Measurements from ENCODE around the gene PRDM5. TPM values are rescaled to one million over a fixed set of nuclear protein-coding genes. Genes with fewer than 3 reads are reported as not detected.
A peak's percentile ranks its signal among the peaks of the same experiment; 100 is the strongest.

PRDM5 gene
- total and polyA plus RNA-seq, 2 donors from 2014 or later, result 2.6 to 9.1 TPM

GRCh38 chr4:120718979-120719566, 203.5 kb downstream of the PRDM5 start:
- Histone ChIP-seq H3K9me3 (ENCODE audit: control insufficient read depth in 2 of 3, insufficient read depth in 1 of 3, low read length in 3 of 3) (no peaks in the 10 kb centered on the region), H3K9ac (ENCODE audit: low read length in 3 of 3) (no peak overlapping the region), H3K27ac (ENCODE audit: low read depth in 2 of 2, low read length in 2 of 2) (no peak overlapping the region), H3K36me3 (ENCODE audit: control insufficient read depth in 2 of 3, insufficient read depth in 3 of 3, low read length in 3 of 3) (no peaks in the 10 kb centered on the region), H3K4me3 (ENCODE audit: low read length in 3 of 3) (no peak overlapping the region), H3K27me3 (ENCODE audit: control insufficient read depth, insufficient read depth, low read length) (no peaks in the 10 kb centered on the region), H3K4me1 (ENCODE audit: control insufficient read depth in 2 of 3, insufficient read depth in 2 of 3, low read depth in 1 of 3, low read length in 3 of 3) (no peaks in the 10 kb centered on the region)
- no peak for FAIRE-seq
- DNase-seq, result peak in 3 of 5 donors; percentile 21 to 54 (median 39)
- intact Hi-C loops (cut with DNase I), result no loop called here
- peak; percentile 27 for TF ChIP-seq CTCF (IDR thresholded peaks at IDR 0.05; ENCODE audit: borderline replicate concordance, extremely low read depth, insufficient read depth)

GRCh38 chr4:120716346-120716745, 206.2 kb downstream of the PRDM5 start:
- FAIRE-seq, result no peak

GRCh38 chr4:120714417-120715010, 208.0 kb downstream of the PRDM5 start:
- no peak for TF ChIP-seq CTCF (IDR thresholded peaks at IDR 0.05; ENCODE audit: borderline replicate concordance, extremely low read depth, insufficient read depth)
- Histone ChIP-seq H3K27me3 (ENCODE audit: control insufficient read depth, insufficient read depth, low read length) (no peaks in the 10 kb centered on the region), H3K9me3 (ENCODE audit: control insufficient read depth in 2 of 3, insufficient read depth in 1 of 3, low read length in 3 of 3) (no peaks in the 10 kb centered on the region), H3K4me3 (ENCODE audit: low read length in 3 of 3) (no peak overlapping the region), H3K9ac (ENCODE audit: low read length in 3 of 3) (no peak overlapping the region), H3K4me1 (ENCODE audit: control insufficient read depth in 2 of 3, insufficient read depth in 2 of 3, low read depth in 1 of 3, low read length in 3 of 3) (no peaks in the 10 kb centered on the region), H3K36me3 (ENCODE audit: control insufficient read depth in 2 of 3, insufficient read depth in 3 of 3, low read length in 3 of 3) (no peaks in the 10 kb centered on the region), H3K27ac (ENCODE audit: low read depth in 2 of 2, low read length in 2 of 2) (no peak overlapping the region)
- DNase-seq, result no peak
- intact Hi-C loops (cut with DNase I), result no loop called here
- FAIRE-seq, result no peak

More at GRCh38 chr4:120716346-120716745, 206.2 kb downstream of the PRDM5 start:
- H3K9ac ChIP-seq (ENCODE audit: low read length in 3 of 3), result no peak overlapping the region
- DNase-seq, result no peak
- no peak for TF ChIP-seq CTCF (IDR thresholded peaks at IDR 0.05; ENCODE audit: borderline replicate concordance, extremely low read depth, insufficient read depth)
- no peak overlapping the region for H3K27ac ChIP-seq (ENCODE audit: low read depth in 2 of 2, low read length in 2 of 2)
- no peaks in the 10 kb centered on the region for H3K4me1 ChIP-seq (ENCODE audit: control insufficient read depth in 2 of 3, insufficient read depth in 2 of 3, low read depth in 1 of 3, low read length in 3 of 3)
- intact Hi-C loops (cut with DNase I), result no loop called here
- no peaks in the 10 kb centered on the region for H3K36me3 ChIP-seq (ENCODE audit: control insufficient read depth in 2 of 3, insufficient read depth in 3 of 3, low read length in 3 of 3)
- H3K27me3 ChIP-seq (ENCODE audit: control insufficient read depth, insufficient read depth, low read length), result no peaks in the 10 kb centered on the region
- no peaks in the 10 kb centered on the region for H3K9me3 ChIP-seq (ENCODE audit: control insufficient read depth in 2 of 3, insufficient read depth in 1 of 3, low read length in 3 of 3)
- no peak overlapping the region for H3K4me3 ChIP-seq (ENCODE audit: low read length in 3 of 3)
